GM18505 (cell line): Measurements from ENCODE around the gene SERGEF.

Experiments
- ATAC-seq: cut with Tn5 transposase; IDR thresholded peaks from one replicate; pipeline ENCODE4 v1.9.1; 2021; ENCODE audit not compliant: unreplicated experiment
- POLR2A ChIP-seq: IDR thresholded peaks from 4 replicates; pipeline ENCODE4 v1.6.1; 2011; ENCODE audit warnings: borderline replicate concordance; ENCODE audit not compliant: insufficient read depth, insufficient read length; ENCODE audit errors: extremely low read depth

Gene SERGEF

DNA sequence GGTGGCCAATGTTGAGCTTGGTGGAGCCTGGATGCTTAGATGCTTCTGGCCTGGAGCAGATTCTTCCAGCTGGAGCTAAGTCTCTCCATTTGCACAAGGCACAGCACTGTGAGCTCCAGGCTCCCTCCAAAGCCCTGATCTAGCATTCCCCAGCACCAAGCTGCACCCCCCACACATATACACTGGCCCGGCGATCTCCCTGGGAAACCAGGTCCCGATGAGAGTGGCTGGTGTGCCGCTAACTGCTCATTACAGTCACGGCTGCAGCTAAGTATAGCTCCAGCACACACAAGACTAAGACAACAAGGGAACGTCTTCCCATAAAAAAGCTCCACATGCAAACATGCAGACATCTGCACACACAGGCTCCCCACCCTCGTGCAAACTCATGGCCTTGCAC lies 260.7 kb downstream of the SERGEF start:
- ATAC-seq: no peak
- TF ChIP-seq POLR2A: no peak

DNA sequence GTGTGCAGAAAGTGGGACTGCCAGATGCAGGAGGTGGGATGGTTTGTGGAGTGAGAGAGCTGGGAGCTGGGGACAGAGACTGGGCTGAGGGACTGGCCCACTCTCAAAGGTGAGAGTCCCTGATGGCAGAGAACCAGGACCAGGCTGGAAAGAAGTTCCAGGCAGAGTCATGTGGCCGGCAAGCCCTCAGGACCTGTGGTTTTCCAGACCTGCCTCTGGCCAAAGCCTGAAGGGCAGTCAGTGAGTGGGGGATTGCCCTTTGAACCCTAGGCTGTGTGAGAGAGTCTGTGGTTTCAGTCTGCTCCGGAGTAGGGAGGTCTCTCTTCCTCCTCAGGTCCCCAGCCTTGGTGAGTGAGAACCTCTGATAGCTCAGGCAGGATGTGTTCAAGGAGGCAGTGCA lies 261.3 kb downstream of the SERGEF start:
- TF ChIP-seq POLR2A: no peak
- no peak for ATAC-seq

DNA sequence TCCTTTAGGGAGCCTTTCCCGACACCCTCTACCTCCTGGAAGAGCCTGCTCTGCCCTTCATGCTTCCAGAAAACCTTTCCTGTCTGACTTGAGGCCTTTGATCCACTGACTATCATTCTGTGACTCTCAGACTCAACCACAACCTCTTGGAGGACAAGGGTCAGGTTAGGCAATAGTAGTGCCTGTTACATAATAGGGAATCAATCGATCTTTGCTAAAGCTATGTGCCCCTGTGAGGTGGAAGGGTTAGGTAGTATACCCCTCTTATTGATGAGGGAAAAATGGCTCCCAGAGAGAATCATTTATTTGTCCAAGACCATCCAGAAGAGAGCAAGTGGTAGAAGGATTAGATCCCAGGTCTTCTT lies 262.1 kb downstream of the SERGEF start:
- ATAC-seq: no peak

DNA sequence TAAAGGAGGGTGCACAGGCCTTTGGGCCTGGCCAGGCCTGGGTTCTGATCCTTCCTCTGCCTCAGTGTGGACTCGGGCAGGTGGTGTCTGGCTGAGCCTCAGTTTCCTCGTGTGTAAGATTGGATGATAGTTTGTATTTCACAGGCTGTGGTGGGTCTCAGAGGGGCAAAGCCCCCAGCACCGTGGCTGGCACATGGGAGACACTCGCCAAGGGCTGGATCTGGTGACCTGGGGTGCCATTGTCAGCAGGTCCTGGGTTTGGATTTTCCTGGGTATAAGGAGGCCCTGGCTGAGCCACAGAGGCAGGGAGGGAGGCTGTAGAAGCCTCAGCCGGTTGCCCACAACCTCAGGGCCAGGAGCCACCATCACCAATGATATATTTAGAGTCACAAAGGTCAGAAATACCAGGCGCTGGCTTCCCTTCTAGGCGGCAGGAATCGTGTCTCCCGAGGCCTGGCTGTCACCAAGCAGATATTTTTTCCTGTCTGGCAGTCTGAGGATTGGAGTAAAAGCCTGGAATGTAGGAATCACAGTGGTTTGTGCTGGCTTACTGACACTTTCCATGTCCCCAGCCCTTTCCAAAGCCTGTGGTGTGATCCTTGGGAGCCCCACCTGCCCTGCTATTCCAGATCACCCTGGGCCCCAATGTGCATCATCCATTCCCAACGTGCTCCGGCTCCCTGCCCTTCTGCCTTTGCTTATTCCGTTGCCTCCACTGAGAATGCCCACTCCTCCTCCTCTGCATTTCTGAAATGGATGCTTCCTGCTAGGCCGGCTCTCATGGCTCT lies 262.6 kb downstream of the SERGEF start:
- TF ChIP-seq POLR2A: no peak
- ATAC-seq: no peak

More for the DNA sequence above, 262.1 kb downstream of the SERGEF start:
- no peak for TF ChIP-seq POLR2A

DNA sequence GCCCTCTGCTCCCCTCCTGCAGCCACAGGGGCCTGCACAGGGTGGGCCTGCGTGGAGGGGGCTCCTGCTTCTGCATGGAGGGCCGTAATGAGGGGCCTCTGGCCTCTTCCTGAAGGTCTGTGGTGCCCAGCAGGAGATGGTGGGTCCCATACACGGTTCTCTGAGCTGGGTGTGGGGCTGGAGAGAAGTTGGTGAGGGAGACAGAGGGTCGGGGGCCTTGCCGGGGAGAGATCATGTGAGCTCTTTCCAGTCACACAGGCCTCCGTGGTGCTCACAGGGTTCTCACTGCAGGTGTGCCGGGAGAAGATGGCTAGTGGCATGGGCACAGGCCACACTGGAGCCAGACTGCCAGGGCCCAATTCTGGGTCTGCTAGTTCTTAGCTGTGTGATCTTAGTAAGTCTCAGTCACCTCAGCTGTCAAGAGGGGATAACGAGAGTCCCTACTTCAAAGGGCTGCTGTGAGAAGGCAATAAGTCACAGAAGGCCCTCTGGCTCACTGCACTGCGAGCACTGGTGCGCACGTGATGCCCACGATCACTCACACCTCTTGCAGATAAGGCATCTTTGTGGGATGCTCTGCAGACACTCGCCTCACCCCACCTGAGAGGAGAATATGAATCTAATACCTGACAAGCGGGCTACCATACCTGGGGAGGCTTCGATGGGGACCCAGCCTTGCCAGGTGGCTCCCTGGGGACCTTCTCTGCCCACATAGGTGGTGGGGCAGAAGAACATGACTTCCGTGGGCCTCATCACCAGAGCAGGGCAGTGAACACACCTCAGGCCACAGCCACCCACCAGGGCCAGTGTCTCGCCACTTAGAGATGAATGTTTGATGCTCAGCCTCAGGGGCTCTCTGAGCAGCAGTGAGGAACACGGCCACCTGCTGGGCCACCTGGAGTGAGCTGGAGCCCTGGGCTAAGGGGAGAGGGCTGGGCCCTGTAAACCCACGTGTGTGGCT lies 263.8 kb downstream of the SERGEF start:
- no peak for ATAC-seq
- no peak for TF ChIP-seq POLR2A

DNA sequence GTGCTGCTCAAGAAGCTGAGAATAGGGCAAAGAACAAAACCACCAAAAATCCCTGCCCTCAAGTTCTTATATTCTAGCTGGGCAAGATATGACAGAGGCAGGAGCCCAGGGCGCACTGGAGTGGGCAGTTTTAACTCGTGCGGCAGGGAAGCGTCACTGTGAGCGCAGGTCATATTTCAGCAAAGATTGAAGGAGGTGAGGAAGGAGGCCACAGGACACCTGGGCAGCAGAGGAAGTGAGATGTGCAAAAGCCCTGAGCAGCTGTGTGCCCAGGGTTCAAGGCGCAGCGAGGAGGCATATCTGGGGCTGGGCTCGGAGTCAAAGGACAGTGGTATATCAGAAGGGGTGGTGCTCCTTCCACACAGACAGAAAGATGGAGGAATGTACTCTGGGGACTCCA lies 264.8 kb downstream of the SERGEF start:
- no peak for TF ChIP-seq POLR2A
- ATAC-seq: no peak

DNA sequence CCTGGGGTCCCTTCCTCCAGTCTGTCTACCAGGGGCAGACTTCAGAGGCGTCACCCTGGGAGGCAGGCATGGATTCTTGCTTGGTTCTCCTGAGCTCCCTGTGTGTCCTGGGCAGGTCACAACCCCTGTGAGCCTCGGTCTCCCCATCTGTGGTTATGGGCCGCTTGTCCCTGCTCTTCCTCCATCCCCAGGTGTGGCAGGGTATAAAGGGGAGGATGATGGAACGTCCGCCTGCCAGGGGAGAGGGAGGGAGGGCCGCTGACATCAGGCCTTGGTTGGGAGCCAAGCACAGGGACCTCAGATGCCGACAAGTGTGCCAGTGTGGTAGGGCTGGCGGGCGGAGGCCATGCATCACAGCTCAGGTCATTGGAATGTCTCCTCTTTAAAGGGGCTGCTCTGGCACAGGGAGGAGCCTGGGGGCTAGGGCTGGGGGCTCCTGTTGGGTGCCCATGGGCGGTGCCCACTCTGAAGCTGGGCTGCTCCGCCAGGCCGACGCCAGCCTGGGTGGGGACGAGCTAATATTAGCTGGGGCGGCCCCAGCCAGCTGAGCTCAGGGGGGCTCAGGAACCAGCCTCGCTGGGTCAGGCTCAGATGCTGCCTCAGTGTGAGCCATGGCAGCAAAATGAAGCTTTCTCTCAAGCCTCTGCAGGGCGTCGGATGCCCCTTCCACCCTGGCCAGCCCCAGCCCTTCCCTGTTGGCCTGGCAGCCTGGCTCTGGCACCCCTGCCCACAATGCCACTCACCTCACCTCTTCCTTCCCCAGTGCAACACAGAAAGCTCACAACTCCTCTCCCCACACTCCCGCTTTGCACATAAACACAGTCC lies 265.5 kb downstream of the SERGEF start:
- no peak for ATAC-seq
- TF ChIP-seq POLR2A: no peak

DNA sequence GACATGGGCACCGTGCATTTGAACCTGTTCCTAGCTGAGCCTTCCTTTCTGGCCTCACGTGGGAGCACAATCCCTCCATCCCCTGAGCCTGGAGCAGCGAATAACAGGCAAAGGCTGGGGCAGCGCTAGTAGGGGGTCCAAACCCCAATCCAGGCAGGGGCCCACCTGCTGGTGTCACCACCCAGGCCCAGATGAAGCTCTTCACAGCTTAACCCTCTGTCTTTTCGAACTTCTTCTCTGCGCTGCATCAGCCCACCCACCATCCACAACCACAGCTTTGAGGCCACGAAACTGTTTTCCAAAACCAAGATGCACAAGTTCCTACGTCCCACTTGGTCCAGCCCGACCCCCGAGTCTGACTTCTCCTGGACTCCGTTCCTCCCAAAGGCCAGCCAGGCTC lies 266.8 kb downstream of the SERGEF start:
- ATAC-seq: no peak
- TF ChIP-seq POLR2A: no peak

DNA sequence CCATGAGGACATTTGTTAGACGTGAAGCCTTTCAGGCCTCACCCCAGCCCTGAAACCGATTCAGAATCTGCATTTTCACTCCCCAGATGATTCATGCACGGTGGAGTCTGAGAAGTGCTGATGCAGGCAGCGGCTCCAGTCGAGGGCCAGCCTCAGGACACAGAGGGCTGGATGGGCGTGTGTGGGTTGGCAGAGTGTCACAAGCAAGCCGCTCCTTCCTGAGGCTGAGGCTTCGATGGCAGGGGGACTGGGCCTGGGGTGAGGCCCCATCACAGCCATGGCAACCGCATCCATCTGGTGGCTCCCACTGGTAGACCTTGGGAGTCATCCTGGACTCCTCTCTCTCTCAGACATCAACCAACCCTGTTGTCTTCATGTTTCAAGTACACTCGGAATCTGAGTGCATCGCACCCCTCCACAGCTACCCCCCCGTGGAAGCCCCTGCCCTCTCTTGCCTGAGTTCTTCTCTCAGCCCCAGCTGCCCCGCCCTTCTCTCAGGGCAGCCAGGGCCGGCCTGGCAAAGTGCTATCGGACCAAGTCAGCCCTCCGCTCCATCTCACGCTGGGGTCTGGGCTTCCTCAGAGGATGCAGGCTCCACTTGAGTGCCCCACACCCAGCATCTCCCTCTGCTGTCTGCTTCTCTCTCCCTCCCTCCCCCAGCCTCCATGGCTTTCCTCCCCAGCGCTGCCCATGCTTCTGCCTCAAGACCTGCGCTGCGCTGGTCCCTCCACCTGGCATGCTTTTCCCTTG lies 267.6 kb downstream of the SERGEF start:
- TF ChIP-seq POLR2A: no peak
- no peak for ATAC-seq

DNA sequence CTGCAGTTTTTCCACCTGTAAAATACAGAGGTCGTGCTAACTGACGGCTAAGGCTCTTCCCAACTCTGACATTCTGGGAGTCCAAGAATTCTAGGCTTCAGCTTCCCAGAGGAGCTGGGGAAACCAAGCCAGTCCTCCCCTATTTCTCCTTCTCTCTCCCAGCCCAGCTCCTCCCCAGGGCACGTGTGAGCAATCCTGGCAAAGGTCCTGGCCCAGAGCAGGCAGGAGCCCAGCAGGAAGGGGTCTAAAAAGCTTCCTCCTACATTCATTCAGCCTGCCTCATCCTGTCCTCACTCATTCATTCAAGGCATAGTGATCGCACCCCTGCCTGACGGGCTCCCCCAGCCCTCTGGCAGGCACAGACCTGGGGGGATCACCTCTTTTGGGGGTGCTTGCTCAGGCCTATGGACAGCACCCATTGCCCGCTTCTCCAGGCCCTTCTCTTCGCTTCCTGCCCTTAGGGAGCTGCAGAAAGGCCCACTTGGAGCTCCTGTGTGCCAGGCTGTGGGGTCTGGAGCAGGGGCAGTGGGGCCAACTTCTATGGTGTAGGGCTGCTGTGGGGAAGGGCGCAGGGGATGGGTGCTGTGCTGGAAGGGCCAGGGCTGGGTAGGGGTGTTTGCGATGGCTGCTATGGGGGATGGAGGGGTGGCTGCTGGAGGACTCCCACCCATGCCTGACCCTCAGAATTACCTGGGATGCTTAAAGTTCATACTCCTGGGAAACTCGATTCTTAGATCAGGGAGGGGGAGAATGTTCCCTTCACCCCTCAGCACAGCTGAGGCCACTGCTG lies 268.5 kb downstream of the SERGEF start:
- TF ChIP-seq POLR2A: no peak
- ATAC-seq: no peak

DNA sequence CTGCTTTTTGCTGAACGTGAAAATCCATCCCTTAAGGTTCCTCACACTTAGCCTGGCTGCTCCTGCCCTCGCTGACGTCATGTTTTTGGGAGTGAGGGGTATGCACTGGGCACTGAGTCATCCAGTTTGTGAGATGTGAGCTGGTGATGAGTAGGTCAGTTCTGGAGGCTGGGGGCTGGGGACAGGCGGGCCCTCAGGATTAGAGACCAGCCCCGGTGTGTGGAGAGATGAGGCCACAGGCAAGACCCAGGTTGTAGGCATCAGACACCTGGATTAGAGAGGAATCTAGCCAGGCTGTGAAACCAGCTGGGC lies 269.1 kb downstream of the SERGEF start:
- no peak for ATAC-seq
- no peak for TF ChIP-seq POLR2A
